Brain microvascular endothelial cell (primary cell): ENCODE measurements around the gene GRIK4.
A peak's percentile ranks its signal among the peaks of the same experiment; 100 is the strongest.

Source experiments
- DNase-seq: peaks from one replicate; pipeline ENCODE4 v3.0.0-alpha.2; 2020
- H3K27ac ChIP-seq: fragments of 250-450 bp; sonication (Bioruptor Pico); 2 replicates; pipeline ENCODE4 v1.5.1; 2020; ENCODE audit warnings: mild to moderate bottlenecking, moderate library complexity
- H3K27me3 ChIP-seq: fragments of 250-450 bp; sonication (Bioruptor Pico); replicated peaks from 2 replicates; pipeline ENCODE4 v1.5.1; 2020; ENCODE audit warnings: mild to moderate bottlenecking
- H3K36me3 ChIP-seq: fragments of 250-450 bp; sonication (Bioruptor Pico); replicated peaks from 2 replicates; pipeline ENCODE4 v1.5.1; 2020; ENCODE audit warnings: mild to moderate bottlenecking
- H3K4me3 ChIP-seq: 2 replicates; pipeline ENCODE4 v1.5.1; 2011; ENCODE audit warnings: low read depth, mild to moderate bottlenecking, control low read depth, low read length, moderate library complexity
- in situ Hi-C: cut with HindIII; loops from 2 replicates; pipeline ENCODE4 v1.10.0; 2017; ENCODE audit warnings: low sequenced_read_pairs, low pct_ligation_motif_present
- TF ChIP-seq, protein P1 (sequence below): IDR thresholded peaks from 2 replicates; pipeline ENCODE4 v1.5.1; 2011; ENCODE audit warnings: low read depth, mild to moderate bottlenecking, moderate library complexity, low read length, control low read depth, inconsistent platforms; ENCODE audit errors: missing control alignments

The GRIK4 gene

GRCh38 chr11:120524536-120525085 lies 13.1 kb downstream of the GRIK4 start:
- TF ChIP-seq, protein P1, sequence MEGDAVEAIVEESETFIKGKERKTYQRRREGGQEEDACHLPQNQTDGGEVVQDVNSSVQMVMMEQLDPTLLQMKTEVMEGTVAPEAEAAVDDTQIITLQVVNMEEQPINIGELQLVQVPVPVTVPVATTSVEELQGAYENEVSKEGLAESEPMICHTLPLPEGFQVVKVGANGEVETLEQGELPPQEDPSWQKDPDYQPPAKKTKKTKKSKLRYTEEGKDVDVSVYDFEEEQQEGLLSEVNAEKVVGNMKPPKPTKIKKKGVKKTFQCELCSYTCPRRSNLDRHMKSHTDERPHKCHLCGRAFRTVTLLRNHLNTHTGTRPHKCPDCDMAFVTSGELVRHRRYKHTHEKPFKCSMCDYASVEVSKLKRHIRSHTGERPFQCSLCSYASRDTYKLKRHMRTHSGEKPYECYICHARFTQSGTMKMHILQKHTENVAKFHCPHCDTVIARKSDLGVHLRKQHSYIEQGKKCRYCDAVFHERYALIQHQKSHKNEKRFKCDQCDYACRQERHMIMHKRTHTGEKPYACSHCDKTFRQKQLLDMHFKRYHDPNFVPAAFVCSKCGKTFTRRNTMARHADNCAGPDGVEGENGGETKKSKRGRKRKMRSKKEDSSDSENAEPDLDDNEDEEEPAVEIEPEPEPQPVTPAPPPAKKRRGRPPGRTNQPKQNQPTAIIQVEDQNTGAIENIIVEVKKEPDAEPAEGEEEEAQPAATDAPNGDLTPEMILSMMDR, result no peak
- no peaks in the 10 kb centered on the region for H3K27me3 ChIP-seq
- no peak overlapping the region for H3K4me3 ChIP-seq
- no peaks in the 10 kb centered on the region for H3K36me3 ChIP-seq
- no peak overlapping the region for H3K27ac ChIP-seq
- DNase-seq, result no peak
- in situ Hi-C loops, result loop anchor here (25.0 kb wide), 1 partner anchor 163 kb away; no protein-coding TSS in a partner anchor

DNA sequence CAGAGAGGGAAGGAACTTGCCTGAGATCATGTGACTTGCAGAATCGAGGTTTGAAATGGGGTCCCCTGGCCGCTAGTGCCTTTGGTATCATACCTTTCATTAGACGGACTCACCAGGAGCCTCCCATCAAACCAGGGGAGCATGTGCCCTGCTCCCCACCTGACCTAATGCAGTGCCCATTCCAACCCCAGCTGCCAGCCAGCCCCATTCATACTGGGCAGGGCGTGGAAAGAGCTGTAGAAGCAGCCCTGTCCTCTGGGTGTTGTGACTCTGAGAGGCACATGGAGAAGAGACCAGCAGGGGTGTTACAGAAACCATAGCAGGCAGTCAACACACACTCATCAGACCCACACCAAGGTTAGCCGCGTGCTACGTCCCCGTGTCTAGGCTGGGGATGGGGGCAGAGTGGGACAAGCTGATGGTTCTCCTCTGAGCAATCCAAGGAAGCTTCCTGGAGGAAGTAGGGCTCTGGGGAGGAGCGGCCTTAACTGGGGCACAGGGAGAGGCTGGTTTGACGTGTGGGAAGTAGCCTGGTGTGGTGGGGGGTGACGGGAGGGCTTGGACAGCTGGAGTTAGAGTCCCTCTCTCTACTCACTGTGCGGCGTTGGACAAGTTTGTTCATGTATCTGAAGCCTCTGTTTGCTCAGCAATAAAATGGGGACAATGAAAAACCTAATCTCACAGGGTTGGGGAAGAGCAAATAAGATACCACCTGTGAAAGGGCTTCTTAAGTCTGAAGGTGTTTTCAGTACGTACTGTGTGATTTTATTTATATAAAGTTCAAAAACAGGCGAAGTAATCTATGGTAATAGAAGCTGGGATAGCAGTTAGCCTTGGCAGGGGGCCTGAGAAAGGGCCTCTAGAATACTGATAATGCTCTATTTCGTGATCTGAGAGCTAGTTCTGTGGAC lies 14.0 kb downstream of the GRIK4 start:
- no peaks in the 10 kb centered on the region for H3K36me3 ChIP-seq
- no peak overlapping the region for H3K4me3 ChIP-seq
- no peak overlapping the region for H3K27ac ChIP-seq
- TF ChIP-seq, protein P1, result no peak
- H3K27me3 ChIP-seq, result no peaks in the 10 kb centered on the region
- in situ Hi-C loops, result no loop called here
- DNase-seq, result no peak

DNA sequence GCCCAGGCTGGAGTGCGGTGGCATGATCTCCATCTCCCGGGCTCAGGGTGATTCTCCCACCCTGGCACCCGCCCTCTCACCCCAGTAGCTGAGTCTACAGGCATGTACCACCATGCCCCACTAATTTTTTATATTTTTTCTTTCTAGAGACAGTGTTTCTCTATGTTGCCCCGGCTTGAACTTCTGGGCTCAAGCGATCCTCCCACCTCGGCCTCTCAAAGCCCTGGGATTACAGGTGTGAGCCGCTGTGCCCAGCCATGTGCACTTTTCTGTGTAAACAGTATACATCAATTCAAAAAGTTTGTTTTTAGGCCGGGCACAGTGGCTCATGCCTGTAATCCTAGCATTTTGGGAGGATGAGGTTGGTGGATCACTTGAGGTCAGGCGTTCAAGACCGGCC lies 14.7 kb downstream of the GRIK4 start:
- TF ChIP-seq, protein P1, result no peak
- in situ Hi-C loops, result no loop called here
- Histone ChIP-seq H3K27ac (no peak overlapping the region), H3K36me3 (no peaks in the 10 kb centered on the region), H3K27me3 (no peaks in the 10 kb centered on the region), H3K4me3 (no peak overlapping the region)
- no peak for DNase-seq

GRCh38 chr11:120527111-120527761 lies 15.7 kb downstream of the GRIK4 start:
- in situ Hi-C loops, result no loop called here
- Histone ChIP-seq H3K27me3 (no peaks in the 10 kb centered on the region), H3K4me3 (no peak overlapping the region), H3K27ac (no peak overlapping the region), H3K36me3 (no peaks in the 10 kb centered on the region)
- DNase-seq, result no peak
- TF ChIP-seq, protein P1, result peak; percentile 26

- TF ChIP-seq, protein P1, result no peak
- H3K4me3 ChIP-seq, result no peak overlapping the region
- in situ Hi-C loops, result no loop called here
- H3K27me3 ChIP-seq, result no peaks in the 10 kb centered on the region
- H3K27ac ChIP-seq, result no peak overlapping the region
- DNase-seq, result no peak
- H3K36me3 ChIP-seq, result no peaks in the 10 kb centered on the region
Measured at GRCh38 chr11:120528749-120529148, 17.2 kb downstream of the GRIK4 start.
